Left colon (tissue), 2 donors: ENCODE data around the gene SPOCD1. TPM values are rescaled to one million over a fixed set of nuclear protein-coding genes. Genes with fewer than 3 reads are reported as not detected.

Experiments used
- ATAC-seq: fragments of 200-7000 bp; cut with Tn5 transposase; one replicate; pipeline ENCODE4 v1.9.1; 2020; ENCODE audit warnings: mild to moderate bottlenecking, moderate library complexity
- DNase-seq, 2 donors: peaks; one replicate each; pipeline ENCODE4 v3.0.0-alpha.2; 2020
- intact Hi-C, 2 donors: fragments of 100-400 bp; cut with DNase I in 1 of 2; cut with micrococcal nuclease in 1 of 2; formaldehyde crosslinking; loops; one replicate each; pipeline versions ENCODE4 v1.11.2 to v1.14.0; 2022; cut with DNase I, micrococcal nuclease
- total RNA-seq, 2 donors: library from RNA; stranded (reverse); fragmentation: NEBNext Ultra II Directional; extraction: Animal tissue kit (Norgen Biotek cat#: 25700); gene quantifications; one replicate each; pipeline ENCODE4 v1.2.1, GENCODE V29; 2021
- donor health status: DM: no; HTN: no; CAD: no.
- donor health status: DM: yes; HTN: yes; CAD: no.

The SPOCD1 gene
- total RNA-seq, 2 donors from 2014 or later = 0.45 to 0.79 TPM

DNA sequence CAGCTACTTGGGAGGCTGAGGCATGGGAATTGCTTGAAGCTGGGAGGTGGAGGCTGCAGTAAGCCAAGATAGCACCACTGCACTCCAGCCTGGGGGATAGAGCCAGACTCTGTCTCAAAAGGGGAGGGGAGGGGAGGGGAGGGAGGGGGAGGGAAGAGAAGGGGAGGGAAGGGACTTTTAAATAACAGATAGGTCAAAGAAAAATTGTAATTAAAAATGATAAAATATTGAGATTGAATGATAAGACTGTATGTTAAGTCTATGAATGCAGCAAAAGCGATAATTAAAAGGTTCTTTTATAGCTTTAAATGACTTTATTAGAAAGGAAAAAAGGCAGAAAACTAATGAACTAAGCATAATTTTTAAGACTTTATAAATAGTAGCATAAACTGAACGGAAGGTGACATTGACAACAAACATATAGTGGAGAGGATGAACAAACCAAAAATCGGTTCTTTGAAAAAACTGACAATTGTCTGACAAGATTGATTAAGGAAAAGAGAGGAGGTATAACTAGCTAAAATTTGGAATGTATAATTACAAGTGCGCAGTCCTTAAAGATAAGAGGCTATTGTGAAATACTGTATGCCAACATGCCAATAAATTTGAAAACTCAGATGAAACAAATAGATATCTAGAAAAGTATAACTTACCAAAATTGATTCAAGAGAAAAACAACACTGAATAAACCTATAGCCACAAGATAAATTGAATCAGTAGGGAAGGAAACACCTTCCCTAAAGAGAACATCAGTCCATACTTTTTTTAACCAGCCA lies 8.4 kb downstream of the SPOCD1 start:
- no peak for ATAC-seq
- no peak for DNase-seq
- intact Hi-C loops = no loop called here

DNA sequence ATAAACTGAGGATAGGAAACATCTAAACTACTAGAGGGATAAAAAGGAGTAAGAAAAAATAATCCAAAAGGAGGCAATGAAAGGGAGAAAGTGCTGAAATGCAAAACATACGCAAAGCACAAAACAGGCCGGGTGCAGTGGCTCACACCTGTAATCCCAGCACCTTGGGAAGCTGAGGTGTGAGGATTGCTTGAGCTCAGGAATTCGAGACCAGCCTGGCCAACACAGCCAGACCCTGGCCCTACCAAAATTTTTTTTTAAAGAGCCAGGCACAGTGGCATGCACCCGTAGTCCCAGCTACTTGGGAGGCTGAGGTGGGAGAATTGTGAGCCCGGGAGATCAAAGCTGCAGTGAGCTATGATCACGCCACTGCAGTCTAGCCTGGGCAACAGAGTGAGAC lies 10.5 kb downstream of the SPOCD1 start:
- DNase-seq (no peak), ATAC-seq (no peak)
- intact Hi-C loops = no loop called here

DNA sequence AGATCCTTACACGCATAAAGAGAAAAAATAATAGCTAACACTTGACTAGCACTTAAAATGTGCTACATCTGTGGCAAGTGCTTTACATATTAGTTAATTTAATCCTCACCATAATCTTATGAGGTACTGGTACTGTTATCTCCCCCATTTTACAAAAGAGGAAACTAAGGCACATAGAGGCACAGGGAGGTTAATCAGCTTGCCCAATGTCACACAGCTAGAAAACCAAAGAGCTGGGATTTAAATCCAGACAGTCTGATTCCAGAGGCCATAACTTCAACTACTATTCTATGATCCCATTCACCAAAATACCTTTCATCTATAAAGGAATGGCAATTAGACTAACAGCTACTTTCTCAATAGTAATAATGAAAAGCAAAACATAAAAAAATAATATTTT lies 11.7 kb downstream of the SPOCD1 start:
- intact Hi-C loops = no loop called here
- no peak for ATAC-seq
- DNase-seq = no peak

DNA sequence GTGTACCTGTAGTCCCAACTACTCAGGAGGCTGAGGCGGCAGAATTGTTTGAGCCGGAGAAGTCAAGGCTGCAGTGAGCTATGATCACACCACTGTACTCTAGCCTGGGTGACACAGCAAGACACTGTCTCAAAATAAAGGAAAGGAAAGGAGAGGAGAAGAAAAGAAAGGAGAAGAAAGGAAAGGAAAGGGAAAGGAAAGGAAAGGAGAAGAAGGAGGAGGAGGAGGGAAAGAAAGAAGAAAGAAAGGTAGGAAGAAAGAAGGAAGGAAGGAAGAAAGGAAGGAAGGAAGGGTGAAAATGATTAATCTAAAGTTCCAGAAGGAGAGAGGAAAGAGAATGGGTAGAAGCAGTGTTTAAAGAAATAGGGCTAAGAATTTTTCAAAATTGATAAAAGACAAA lies 12.2 kb downstream of the SPOCD1 start:
- intact Hi-C loops = no loop called here
- ATAC-seq (no peak), DNase-seq (no peak)

DNA sequence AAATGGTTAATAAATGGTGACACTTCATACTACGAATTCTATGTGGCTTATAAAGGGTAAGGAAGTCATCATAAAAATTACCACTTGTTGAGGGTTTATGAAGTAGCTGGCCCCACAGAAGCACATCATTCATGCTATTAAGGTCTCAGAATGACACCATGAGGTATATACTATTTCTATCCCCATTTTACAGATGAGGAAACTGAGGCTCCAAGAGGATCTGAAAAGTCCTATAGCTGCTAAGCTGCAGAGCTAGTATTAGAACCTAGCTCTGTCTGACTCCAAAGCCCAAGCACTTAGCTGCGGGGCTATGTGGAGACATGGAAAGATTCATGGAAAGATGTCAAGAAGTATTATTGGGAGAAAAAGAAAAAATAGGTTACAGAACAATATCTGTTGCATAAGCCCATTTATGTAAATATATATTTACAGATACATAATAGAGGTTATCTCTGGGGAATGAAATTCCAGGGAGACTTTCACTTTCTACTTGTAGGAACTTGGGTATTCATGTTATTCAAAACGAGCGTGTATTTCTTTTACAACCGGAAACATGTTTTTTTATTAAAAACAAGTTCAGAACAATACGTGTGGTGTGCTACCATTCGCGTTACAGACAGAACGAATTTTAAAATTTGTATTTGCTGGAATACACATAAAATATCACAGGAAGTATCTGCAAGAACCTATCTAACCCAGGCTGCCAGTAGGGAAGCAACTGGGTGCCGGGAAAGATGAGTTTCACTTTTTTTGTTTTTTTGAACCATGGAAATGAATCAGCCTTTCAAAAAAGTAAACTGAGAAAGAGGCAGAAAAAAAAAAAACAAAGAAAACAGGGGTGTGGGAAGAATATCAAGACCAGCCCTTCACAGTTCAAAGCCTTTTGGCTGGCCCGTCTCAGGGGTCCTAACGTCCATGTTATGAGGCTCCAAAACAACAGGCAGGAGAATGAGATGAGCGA lies 13.4 kb downstream of the SPOCD1 start:
- intact Hi-C loops = no loop called here
- no peak for DNase-seq

DNA sequence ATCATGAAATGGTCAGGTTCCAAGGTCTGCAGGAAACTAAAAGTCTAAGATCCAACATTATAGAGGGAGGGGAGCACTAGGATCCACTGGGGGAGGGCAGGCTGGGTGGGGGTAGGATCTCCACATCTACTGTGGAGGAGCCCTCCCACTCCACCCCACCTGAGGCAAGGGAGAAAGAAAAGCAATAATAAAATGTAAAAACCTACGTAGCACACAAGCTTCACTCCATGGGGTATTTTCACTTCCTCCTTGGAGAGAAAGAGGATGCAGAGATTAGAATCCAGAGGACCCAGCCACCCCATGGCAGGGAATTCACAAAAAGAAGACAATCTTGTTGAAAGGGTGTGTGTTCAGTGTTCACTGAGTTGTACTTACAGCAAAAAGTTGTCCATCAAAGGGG lies 14.4 kb downstream of the SPOCD1 start:
- intact Hi-C loops = no loop called here
- no peak for DNase-seq

More for the DNA sequence above, 13.4 kb downstream of the SPOCD1 start:
- no peak for ATAC-seq

DNA sequence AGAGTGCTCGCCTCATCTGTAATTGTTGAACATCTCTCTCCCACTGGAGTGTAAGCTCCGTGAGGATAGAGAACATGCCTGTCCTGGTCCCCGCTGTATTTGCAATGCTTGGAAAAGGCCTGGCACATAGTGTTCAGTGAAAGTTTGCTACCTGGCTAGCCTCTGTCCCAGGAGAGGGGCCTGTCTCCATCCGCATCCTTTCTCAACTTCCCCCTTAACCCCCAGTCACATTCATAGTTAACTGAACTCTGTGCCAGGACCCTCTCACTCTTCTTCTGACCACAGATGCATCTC lies 15.2 kb downstream of the SPOCD1 start:
- intact Hi-C loops = no loop called here
- ATAC-seq = no peak
- DNase-seq = no peak

More for the DNA sequence above, 14.4 kb downstream of the SPOCD1 start:
- no peak for ATAC-seq

DNA sequence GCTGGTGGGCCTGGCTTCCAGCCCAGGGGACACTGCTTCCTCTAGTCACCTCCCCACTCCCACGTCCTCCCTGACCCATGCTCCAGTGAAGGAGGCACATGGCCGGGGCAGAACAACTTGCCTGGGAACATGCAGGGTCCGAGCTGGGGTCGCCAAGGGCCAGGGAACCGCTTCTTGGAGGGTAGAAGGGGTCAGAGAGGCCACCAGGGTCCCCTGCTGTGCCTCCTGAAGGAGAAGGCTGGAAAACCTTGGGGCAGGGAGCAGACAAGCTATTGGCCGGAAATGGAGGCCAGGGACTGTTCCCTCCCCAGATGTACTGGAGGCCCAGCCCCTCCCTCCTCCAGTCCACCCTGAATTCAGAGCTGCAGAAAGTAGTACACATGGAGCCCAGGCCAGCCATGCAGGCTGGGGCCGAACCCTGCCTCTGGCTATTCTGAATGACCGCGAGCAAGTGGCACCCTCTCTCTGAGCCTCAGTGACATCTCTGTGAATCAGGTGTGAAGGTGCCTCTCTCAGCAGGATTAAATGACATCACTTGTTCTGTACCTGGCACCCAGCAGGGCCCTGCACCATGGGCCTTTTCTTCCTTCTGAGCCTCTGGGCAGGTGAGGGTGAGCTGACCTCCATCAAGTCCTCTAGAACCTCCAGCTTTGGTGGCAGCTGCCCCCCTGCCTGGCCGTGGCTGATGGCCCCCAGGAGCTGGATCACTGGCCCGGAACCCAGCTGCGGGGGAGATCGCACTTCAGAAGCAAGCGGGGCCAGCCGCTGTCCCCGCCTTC lies 15.7 kb downstream of the SPOCD1 start:
- DNase-seq = no peak
- no peak for ATAC-seq
- intact Hi-C loops = no loop called here

DNA sequence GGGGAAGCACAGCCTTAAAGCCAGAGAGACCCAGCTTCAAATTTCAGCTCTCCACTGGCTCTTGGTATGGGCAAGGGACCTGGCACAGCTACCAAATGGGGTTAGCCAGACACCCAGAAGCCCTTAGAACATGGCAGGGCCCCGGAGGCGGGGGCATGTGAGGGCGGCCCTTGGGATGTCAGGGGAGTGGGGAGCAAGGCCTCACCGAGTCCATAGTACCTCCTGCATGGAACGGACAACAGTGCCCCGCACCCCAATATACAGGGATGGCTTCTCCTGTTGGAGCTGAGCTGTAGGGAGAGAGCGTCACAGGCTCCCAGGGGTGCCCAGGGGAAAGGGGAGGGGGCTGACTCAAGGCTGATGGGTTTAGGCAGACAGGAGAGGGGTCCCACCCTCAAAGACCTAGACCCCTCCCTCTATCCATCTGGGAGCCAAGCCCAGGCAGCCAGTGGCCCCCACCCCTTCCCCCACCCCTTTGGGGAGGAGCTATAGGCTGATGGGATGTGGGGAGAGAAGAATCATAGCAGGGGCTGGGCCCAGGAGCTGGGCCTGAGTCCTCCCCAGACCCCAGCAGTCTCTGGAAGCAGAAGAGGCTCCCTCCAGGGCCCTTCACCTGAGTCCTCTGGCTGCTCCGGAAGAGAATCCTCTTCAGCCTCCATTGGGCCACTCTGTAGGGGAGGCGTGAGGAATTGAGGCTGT lies 16.5 kb downstream of the SPOCD1 start:
- ATAC-seq (no peak), DNase-seq (no peak)
- intact Hi-C loops = no loop called here

DNA sequence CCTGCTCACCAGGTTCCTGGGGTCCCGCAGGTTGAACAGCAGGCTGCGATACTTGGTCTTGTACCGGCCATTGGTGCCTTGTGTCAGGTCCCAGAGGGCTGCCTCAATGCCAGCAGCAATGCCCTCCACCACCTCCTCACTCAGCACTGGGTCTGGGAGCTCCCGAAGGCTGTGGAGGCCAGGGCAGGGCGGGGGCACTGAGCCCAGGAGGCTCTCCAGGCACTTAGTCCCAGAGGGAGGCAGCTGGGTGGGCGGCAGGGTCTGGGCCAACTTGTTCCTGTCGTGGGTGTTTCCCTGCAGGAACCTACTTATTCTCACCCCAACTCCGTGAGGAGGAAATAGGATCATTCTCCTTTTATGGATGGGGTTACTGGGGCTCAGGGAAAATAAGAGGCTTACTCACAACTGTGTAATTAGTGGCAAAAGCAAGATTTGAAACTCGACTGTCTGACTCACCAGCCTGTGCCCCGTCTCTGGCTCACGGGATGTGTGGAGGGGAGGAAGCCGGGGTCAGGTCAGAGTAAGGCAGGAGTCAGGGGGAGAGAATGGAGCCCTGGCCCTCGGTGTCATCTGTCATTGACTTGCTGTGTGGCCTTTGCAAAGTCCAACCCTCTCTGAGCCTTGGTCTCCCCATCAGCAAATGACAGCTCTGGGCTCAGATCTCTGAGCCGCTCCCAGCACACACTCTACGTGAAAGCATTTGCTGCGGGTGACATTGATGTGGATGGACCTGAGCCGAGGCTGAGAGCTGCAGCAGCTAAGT lies 17.2 kb downstream of the SPOCD1 start:
- no peak for ATAC-seq
- no peak for DNase-seq
- intact Hi-C loops = no loop called here

DNA sequence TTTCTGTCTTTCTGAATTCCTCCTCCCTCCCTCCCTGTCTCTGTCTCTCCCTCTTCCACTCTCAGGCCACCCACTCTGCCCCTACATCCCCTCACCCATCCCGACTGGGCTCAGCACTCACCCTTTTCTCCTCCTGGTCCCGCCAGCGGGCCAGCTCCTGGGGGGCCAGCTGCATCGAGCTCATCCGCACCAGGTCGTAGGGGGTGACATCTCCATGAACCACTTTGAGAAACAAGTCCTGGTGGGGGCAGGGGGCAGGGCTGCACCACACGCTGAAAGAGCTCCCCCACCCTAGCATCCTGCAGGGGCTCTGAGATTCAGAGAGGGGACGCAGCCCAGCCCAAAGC lies 17.8 kb downstream of the SPOCD1 start:
- no peak for DNase-seq
- intact Hi-C loops = no loop called here

DNA sequence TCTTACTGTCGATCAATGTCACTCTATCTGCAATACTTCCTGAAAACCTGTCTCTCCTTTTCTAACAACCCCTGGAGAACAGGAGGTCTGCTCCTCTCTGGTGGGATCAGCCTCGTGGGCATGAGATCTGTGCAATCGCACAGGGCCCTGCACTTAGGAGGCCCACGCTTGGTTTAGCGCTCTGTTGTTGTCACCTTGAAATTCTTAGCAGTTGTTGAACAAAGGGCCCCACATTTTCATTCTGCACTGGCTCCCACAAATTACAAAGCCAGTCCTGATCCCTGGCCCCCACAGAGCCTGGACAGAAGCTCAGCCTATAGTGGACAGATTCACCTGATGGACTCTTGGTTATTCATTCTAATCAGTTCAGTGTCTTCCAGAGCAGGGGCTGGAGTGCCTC lies 18.6 kb downstream of the SPOCD1 start:
- intact Hi-C loops = no loop called here
- DNase-seq = no peak
- no peak for ATAC-seq

More for the DNA sequence above, 17.8 kb downstream of the SPOCD1 start:
- no peak for ATAC-seq

DNA sequence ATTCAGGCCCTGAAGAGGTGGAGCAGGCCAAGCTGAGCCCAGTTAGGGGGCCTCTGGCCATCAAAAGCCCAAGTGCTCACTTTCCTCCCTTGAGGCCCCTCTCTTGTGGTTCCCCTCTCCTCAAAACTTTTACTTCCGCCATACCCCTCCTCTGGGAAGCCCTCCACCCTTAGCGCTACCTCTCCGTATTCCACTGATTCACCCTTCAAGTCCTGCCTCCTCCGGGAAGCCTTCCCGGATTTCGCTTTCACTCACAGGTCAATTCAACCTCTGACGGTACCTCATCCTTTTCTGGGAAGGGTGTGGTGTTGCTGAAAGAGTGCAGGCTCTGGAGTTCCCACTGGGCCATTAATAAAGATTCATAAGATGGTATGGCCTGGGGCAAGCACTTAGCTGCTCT lies 19.1 kb downstream of the SPOCD1 start:
- DNase-seq = no peak
- intact Hi-C loops = no loop called here
- ATAC-seq = no peak

DNA sequence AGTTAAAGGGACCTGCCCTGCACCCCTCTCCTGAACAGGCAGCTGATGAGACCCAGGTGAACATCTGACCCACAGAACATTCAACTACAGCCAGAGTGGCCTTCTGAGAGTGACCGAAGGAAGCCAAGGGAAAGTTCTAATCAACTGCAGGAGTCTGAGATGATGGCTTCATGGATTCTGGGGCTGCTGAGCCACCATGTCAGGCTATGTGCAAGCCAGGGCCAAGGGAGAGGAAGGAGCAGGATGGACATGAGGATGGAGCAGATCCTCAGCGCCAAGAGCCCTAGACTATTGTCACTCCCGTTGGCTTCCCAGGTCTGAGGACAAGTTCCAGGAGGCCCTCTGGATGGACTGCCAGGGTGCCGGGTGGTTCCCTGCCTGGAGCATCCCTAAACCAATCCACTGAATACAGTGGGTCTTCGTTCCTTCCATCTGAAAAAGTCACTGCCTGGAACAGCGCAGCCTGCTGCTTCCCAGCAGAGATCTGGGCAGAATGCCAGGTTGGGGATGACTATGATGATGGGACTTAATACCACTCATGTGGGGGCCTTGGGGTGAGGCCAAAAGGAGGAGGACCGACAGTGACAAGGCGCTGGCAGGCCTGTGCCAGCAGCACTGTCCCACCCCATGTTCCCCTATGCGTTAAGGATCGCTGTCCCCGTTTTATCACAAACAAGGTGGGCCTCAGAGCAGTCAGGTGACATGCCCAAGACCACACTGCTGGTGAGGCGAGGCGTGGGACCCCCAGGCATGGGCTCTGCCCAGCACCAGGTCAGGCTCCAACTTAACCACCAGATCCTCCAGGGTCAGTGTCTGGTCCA lies 19.8 kb downstream of the SPOCD1 start:
- ATAC-seq (no peak), DNase-seq (no peak)
- intact Hi-C loops = no loop called here

DNA sequence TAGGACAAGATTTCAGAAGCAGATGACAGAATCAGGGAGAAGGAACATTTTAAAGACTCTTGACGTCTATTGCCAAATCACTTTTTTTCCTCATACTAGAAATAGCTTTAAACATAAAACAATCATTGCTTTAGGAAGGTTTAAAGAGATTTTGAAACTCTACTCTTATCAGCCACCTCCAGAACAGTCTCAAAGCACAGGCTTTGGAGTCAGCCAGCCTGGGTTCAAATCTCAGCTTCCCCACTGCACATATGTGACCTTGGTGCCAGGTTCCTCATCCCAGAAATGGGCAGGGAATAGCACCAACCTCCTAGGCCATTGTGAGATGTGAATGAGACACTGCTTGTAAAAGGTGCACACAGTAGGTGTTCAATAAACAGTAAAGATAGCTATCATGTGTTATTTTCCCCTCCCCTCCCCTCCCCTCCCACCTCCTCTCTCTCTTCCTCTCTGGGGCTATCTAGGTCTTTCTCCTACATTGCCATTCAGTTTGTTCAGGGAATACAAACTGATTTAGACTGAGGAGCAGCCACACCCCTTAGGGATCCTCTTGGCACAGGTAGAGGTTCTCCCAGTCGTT lies 20.6 kb downstream of the SPOCD1 start:
- no peak for DNase-seq
- intact Hi-C loops = no loop called here
- ATAC-seq = no peak

DNA sequence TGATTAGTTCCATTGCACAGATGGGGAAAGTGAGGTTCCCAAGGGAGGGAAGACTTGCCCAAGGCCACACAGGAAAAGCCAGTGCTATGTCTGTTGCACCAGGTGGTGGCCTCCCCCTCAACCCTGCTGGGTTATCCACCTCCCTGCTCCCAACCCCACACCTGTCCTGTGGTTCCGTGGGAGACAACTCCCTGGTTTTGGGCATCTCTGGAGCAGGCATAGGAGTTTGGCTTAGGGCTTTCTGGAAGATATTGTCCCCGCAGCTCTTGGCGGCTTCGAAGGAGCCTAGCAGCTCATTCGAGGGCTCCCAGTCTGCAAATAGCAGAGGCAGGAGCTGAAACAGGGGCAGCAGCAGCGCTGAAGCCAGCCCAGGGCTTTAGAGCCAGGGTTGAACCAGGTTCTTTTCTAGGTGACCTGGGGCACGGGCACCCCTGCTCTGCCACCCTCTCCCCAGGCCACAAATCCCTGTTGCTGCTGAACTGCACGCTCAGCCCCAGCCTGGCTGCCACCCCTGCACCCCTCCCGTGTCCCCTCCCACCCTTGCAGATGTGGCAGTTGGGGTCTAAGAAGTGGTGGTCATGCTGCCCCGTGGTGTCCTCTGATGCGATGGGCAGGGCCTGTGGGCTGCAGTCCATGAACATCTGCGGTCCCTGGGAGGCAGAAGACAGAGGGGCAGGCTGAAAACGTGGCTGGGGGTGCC lies 22.1 kb downstream of the SPOCD1 start:
- no peak for ATAC-seq
- DNase-seq = no peak
- intact Hi-C loops = no loop called here

DNA sequence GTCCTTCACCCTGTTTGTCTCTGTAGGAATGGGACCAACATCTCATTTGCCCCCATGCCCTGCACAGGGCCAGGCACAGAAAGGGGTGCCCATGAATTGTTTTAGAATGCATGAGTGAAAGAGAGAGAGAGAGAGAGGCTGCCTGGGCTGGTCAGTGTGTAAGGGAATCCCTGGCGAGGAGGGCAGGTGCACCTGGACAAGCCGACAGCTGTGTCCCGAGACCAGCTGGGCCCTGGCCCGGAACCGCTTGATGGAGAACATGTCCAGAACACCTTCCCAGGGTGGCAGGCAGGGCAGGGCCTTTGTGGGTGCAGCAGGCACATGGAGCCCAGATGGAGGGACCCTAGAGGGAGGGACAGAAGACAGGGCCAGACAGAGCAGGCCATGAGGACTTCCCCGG lies 22.7 kb downstream of the SPOCD1 start:
- ATAC-seq = no peak
- DNase-seq = peak in 1 of 2 donors; percentile 16
- intact Hi-C loops = no loop called here
